Subcutaneous abdominal adipose tissue (tissue), 5 donors: ENCODE measurements around the gene CENPP.
A peak's percentile ranks its signal among the peaks of the same experiment; 100 is the strongest.

Experiments
- H3K27ac ChIP-seq: one replicate; pipeline ENCODE4 v1.7.0; 2013; ENCODE audit warnings: low read depth, mild to moderate bottlenecking, inconsistent platforms, low read length, moderate library complexity
- H3K27me3 ChIP-seq, 5 donors: one replicate each; pipeline ENCODE4 v1.7.0; 2013; ENCODE audit warnings: low read length in 5 of 5, inconsistent platforms in 1 of 5; ENCODE audit not compliant: control insufficient read depth in 5 of 5, insufficient read depth in 4 of 5
- H3K36me3 ChIP-seq, 5 donors: one replicate each; pipeline ENCODE4 v1.7.0; 2013; ENCODE audit warnings: low read length in 5 of 5; ENCODE audit not compliant: control insufficient read depth in 5 of 5, insufficient read depth in 5 of 5
- H3K4me1 ChIP-seq, 5 donors: one replicate each; pipeline ENCODE4 v1.7.0; 2013; ENCODE audit warnings: low read length in 5 of 5, mild to moderate bottlenecking in 3 of 5, moderate library complexity in 1 of 5; ENCODE audit not compliant: control insufficient read depth in 5 of 5, insufficient read depth in 5 of 5
- H3K4me3 ChIP-seq, 5 donors: one replicate each; pipeline ENCODE4 v1.7.0; 2013; ENCODE audit warnings: low read length in 5 of 5, low read depth in 1 of 5
- H3K9ac ChIP-seq, 5 donors: one replicate each; pipeline ENCODE4 v1.7.0; 2013; ENCODE audit warnings: low read length in 5 of 5, mild to moderate bottlenecking in 4 of 5, moderate library complexity in 3 of 5
- H3K9me3 ChIP-seq, 5 donors: one replicate each; pipeline ENCODE4 v1.7.0; 2013; ENCODE audit warnings: low read length in 5 of 5; ENCODE audit not compliant: control insufficient read depth in 5 of 5
- donor health status: healthy.
- donor health status: healthy.
- donor health status: healthy.
- donor health status: healthy.
- donor health status: healthy.

Gene CENPP

DNA sequence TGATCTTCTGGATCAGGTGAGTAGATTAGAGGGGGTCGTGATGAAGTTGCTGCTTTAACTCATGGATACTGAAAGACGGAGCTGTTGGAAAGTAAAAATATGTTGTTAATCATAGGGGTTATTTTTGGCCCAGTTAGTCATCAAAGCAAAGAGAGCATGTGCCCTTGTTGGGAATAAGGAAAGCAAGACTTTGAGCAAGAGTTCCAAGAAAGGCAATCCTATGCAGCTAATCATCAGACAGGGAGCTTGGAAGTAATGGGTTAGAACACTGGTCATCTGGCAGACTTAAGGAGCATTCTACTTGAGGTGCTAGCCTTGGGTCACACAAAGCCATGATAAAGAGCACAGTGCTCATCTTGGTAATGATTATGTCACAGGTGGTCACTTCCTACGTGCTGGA lies 138.2 kb downstream of the CENPP start:
- Histone ChIP-seq H3K27ac (no peak overlapping the region), H3K4me3 (no peak overlapping the region)

DNA sequence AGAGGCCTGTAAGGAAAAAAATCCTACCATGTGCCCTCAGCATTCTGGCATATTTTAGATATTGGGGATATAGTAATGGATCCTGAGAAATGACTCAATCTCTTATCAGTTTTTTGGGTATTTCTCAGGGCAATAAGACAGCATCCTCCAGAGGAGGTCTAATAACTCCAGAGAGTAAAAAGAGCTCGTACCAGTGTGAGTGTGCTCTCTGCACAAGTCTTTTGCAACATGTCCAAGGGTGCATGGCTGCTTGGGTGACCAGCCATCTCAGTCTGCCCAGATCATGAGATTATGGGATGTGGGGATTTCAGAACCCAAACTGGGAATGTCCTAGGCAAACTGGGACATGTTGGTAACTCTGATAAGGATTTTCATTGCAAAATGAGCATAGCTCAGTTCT lies 141.3 kb downstream of the CENPP start:
- no peak overlapping the region for H3K4me3 ChIP-seq
- no peak overlapping the region for H3K27ac ChIP-seq

More for the DNA sequence above, 138.2 kb downstream of the CENPP start:
- Histone ChIP-seq H3K9ac (no peak overlapping the region), H3K4me1 (peaks cover 0 to 2% (median 0%) of the 10 kb centered on the region in 5 donors), H3K27me3 (no peaks in the 10 kb centered on the region), H3K9me3 (no peaks in the 10 kb centered on the region), H3K36me3 (no peaks in the 10 kb centered on the region)

GRCh38 chr9:92467511-92467910 lies 141.8 kb downstream of the CENPP start:
- H3K4me1 ChIP-seq: peaks cover 0 to 2% (median 0%) of the 10 kb centered on the region in 5 donors
- no peak overlapping the region for H3K9ac ChIP-seq
- no peak overlapping the region for H3K4me3 ChIP-seq
- no peaks in the 10 kb centered on the region for H3K27me3 ChIP-seq
- H3K9me3 ChIP-seq: no peaks in the 10 kb centered on the region
- peaks cover 0 to 3% (median 0%) of the 10 kb centered on the region in 5 donors for H3K36me3 ChIP-seq
- H3K27ac ChIP-seq: no peak overlapping the region

More for the DNA sequence above, 141.3 kb downstream of the CENPP start:
- no peaks in the 10 kb centered on the region for H3K27me3 ChIP-seq
- H3K9me3 ChIP-seq: no peaks in the 10 kb centered on the region
- H3K9ac ChIP-seq: no peak overlapping the region
- peaks cover 0 to 2% (median 0%) of the 10 kb centered on the region in 5 donors for H3K4me1 ChIP-seq
- peaks cover 0 to 3% (median 0%) of the 10 kb centered on the region in 5 donors for H3K36me3 ChIP-seq

DNA sequence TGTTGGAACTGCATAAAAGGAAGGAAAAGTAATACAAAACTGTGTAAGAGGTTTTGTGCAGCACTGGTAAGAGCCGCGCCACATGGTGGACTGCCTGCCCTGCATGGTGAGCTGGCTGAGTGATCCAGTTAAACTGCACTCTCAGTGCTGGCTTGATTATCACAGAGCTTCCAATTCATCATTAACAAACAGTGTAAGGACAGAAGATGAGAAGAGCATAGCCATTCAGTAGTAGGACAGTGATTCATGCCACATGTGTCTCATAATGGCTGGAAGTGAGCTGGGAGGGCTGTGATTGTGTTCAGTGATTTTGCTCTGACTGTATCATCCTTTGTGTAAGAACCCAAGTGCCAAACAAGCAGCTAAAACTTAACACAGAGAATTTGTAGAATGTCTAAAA lies 142.5 kb downstream of the CENPP start:
- no peak overlapping the region for H3K9ac ChIP-seq
- no peaks in the 10 kb centered on the region for H3K9me3 ChIP-seq
- H3K36me3 ChIP-seq: peaks cover 0 to 5% (median 0%) of the 10 kb centered on the region in 5 donors
- H3K4me1 ChIP-seq: peaks cover 0 to 2% (median 0%) of the 10 kb centered on the region in 5 donors
- no peak overlapping the region for H3K27ac ChIP-seq
- no peak overlapping the region for H3K4me3 ChIP-seq
- H3K27me3 ChIP-seq: no peaks in the 10 kb centered on the region

DNA sequence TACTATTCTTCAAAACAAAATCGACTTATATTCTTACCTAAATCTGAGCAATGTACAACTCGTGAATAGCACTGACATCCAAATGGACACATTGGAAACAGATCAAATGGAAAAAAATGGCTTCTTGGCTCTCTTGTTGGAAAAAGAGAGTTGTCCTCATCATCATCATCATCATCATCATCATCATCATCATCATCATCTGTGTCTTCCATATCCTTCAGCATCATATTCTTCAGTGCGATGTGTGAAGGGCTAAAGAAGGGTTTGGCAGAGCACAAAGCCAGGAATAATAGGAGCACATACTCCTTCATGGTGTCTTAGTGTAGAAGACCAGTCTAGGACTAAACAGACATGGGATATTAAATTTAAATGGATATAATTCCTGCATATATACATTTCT lies 148.8 kb downstream of the CENPP start:
- H3K4me1 ChIP-seq: no peaks in the 10 kb centered on the region
- H3K36me3 ChIP-seq: peaks cover 0 to 5% (median 0%) of the 10 kb centered on the region in 5 donors
- no peaks in the 10 kb centered on the region for H3K27me3 ChIP-seq
- no peak overlapping the region for H3K9ac ChIP-seq
- no peak overlapping the region for H3K4me3 ChIP-seq
- H3K27ac ChIP-seq: no peak overlapping the region
- H3K9me3 ChIP-seq: no peaks in the 10 kb centered on the region

DNA sequence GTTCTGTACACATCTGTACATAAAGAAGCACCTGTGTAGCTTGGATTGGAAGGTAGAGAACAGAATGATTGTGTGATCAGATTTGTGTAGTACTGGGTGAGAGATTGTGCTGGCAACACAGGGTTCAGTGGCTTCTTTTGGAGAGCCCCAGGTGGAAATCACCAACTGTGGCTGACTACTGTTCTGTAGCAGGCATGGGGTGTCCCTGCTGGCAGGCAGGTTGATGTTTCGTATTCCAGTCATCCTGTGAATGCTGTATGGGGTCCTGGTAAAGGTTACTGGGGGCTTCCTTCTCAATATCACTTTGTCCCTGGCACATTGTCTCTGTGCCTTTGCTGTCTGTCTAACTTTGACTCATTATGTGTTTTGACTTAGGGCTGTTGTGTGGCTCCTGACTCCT lies 151.2 kb downstream of the CENPP start:
- no peaks in the 10 kb centered on the region for H3K9me3 ChIP-seq
- H3K36me3 ChIP-seq: peaks cover 0 to 5% (median 0%) of the 10 kb centered on the region in 5 donors
- peaks cover 0 to 10% (median 6%) of the 10 kb centered on the region in 5 donors for H3K4me1 ChIP-seq
- no peak overlapping the region for H3K27ac ChIP-seq
- no peak overlapping the region for H3K9ac ChIP-seq
- no peaks in the 10 kb centered on the region for H3K27me3 ChIP-seq
- H3K4me3 ChIP-seq: no peak overlapping the region

GRCh38 chr9:92478783-92479182 lies 153.0 kb downstream of the CENPP start:
- no peaks in the 10 kb centered on the region for H3K9me3 ChIP-seq
- no peak overlapping the region for H3K9ac ChIP-seq
- H3K4me1 ChIP-seq: peaks cover 0 to 16% (median 9%) of the 10 kb centered on the region in 5 donors
- no peaks in the 10 kb centered on the region for H3K36me3 ChIP-seq
- H3K27ac ChIP-seq: no peak overlapping the region
- H3K27me3 ChIP-seq: no peaks in the 10 kb centered on the region
- no peak overlapping the region for H3K4me3 ChIP-seq

GRCh38 chr9:92479346-92479745 lies 153.6 kb downstream of the CENPP start:
- Histone ChIP-seq H3K4me3 (no peak overlapping the region), H3K9me3 (no peaks in the 10 kb centered on the region), H3K9ac (no peak overlapping the region), H3K27ac (no peak overlapping the region), H3K27me3 (no peaks in the 10 kb centered on the region), H3K4me1 (peaks cover 0 to 16% (median 9%) of the 10 kb centered on the region in 5 donors), H3K36me3 (no peaks in the 10 kb centered on the region)

GRCh38 chr9:92480291-92480771 lies 154.6 kb downstream of the CENPP start:
- H3K9ac ChIP-seq: peak overlapping the region in 1 of 5 donors; percentile 35
- no peaks in the 10 kb centered on the region for H3K9me3 ChIP-seq
- H3K27me3 ChIP-seq: no peaks in the 10 kb centered on the region
- H3K4me3 ChIP-seq: peak overlapping the region in 4 of 5 donors; percentile 25 to 55 (median 35)
- H3K36me3 ChIP-seq: no peaks in the 10 kb centered on the region
- H3K4me1 ChIP-seq: peaks cover 0 to 16% (median 9%) of the 10 kb centered on the region in 5 donors
- H3K27ac ChIP-seq: peak overlapping the region; percentile 43

DNA sequence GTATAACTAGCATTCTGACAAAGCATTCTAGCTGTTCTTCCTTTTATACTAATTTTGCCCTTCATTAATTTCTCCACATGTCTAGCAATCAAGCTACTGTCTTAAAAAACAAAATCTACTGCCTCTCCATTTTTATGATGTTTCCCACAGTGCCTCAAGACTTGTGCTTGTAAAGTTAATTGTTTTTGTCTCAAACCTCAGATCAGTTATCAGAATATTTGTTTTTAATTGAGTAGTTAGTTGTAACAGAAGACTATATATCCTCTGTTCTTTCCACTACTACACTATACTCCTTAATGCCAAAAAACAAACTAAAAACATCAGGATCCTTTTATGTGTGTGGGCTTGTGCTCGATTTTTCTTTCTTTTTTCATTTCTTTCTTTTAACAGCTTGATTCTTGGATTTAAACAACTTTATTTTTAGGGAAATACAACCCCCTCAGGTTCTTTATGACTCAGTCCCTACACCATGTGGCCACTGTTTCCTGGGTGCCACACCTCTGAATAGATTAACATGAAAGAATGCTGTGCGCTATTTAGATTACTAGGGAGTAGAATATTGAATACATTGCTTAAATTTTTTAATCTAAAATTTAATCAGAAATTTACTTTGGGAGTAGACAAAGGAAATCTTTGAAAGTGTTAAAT lies 155.4 kb downstream of the CENPP start:
- H3K36me3 ChIP-seq: no peaks in the 10 kb centered on the region
- no peaks in the 10 kb centered on the region for H3K27me3 ChIP-seq
- H3K4me1 ChIP-seq: peaks cover 0 to 16% (median 9%) of the 10 kb centered on the region in 5 donors
- H3K27ac ChIP-seq: peak overlapping the region; percentile 43
- peak overlapping the region in 2 of 5 donors; percentile 5 to 31 for H3K9ac ChIP-seq
- H3K9me3 ChIP-seq: no peaks in the 10 kb centered on the region
- peak overlapping the region in 4 of 5 donors; percentile 25 to 55 (median 35) for H3K4me3 ChIP-seq
